Activated CD4-positive, alpha-beta T cell treated with anti-CD3 and anti-CD28 coated beads, Interleukin-2, amount 50 U/mL, for 24 hours (primary cell): Measurements from ENCODE around the gene HBG2.
"Not testable (repeated sequence)": the region's sequence is repeated elsewhere in the genome, so short reads cannot be mapped to it uniquely, and the experiment has no call there.

ENCODE experiments used
- DNase-seq, 2 donors: peaks; one replicate each; pipeline ENCODE4 v3.0.0-alpha.2; 2020; ENCODE audit warnings: low read depth in 1 of 2, low spot score in 1 of 2

Gene HBG2

GRCh38 chr11:5282628-5283027 lies 28.0 kb upstream of the HBG2 start:
- no peak for DNase-seq

- no peak for DNase-seq
Measured at GRCh38 chr11:5281596-5281995, 27.0 kb upstream of the HBG2 start.

GRCh38 chr11:5280582-5281102 lies 26.1 kb upstream of the HBG2 start:
- DNase-seq, result no peak

GRCh38 chr11:5279471-5280090 lies 25.0 kb upstream of the HBG2 start:
- DNase-seq, result no peak

- no peak for DNase-seq
Measured at GRCh38 chr11:5277807-5278382, 23.3 kb upstream of the HBG2 start.

- DNase-seq, result no peak
Measured at GRCh38 chr11:5276697-5277096, 22.1 kb upstream of the HBG2 start.

GRCh38 chr11:5275369-5276110 lies 21.0 kb upstream of the HBG2 start:
- DNase-seq, result no peak

- no peak for DNase-seq
Measured at GRCh38 chr11:5274395-5274794, 19.8 kb upstream of the HBG2 start.

GRCh38 chr11:5272395-5273017 lies 17.9 kb upstream of the HBG2 start:
- no peak for DNase-seq

GRCh38 chr11:5269715-5270147 lies 15.2 kb upstream of the HBG2 start, which contains the start of gene HBE1:
Gene HBE1, minus strand, starts transcription at chr11:5269945. Its CDS starts 55 bp downstream, at chr11:5269890.
- DNase-seq, result no peak

- DNase-seq, result no peak
Measured at GRCh38 chr11:5267033-5267563, 12.5 kb upstream of the HBG2 start.

- no peak for DNase-seq
Measured at GRCh38 chr11:5266609-5267008, 12.0 kb upstream of the HBG2 start.

GRCh38 chr11:5265832-5266231 lies 11.3 kb upstream of the HBG2 start:
- DNase-seq, result no peak

- DNase-seq, result no peak
Measured at GRCh38 chr11:5258543-5259262, 4.1 kb upstream of the HBG2 start.

GRCh38 chr11:5257296-5257695 lies 2.7 kb upstream of the HBG2 start:
- DNase-seq, result no peak

GRCh38 chr11:5254023-5254422 lies 558 bp downstream of the HBG2 start:
- not testable (repeated sequence) for DNase-seq

GRCh38 chr11:5253440-5253839 lies 1.1 kb downstream of the HBG2 start:
- DNase-seq, result not testable (repeated sequence)

GRCh38 chr11:5252919-5253265 lies 1.7 kb downstream of the HBG2 start:
- DNase-seq, result no peak

GRCh38 chr11:5252192-5252918 lies 2.2 kb downstream of the HBG2 start:
- DNase-seq, result no peak

- DNase-seq, result no peak
Measured at GRCh38 chr11:5251746-5252145, 2.8 kb downstream of the HBG2 start.
